ENCODE measurements around the gene SHB.

GRCh38 chr9:38035873-38036272 lies 33.2 kb downstream of the SHB start:
- TF ChIP-seq, protein P1, sequence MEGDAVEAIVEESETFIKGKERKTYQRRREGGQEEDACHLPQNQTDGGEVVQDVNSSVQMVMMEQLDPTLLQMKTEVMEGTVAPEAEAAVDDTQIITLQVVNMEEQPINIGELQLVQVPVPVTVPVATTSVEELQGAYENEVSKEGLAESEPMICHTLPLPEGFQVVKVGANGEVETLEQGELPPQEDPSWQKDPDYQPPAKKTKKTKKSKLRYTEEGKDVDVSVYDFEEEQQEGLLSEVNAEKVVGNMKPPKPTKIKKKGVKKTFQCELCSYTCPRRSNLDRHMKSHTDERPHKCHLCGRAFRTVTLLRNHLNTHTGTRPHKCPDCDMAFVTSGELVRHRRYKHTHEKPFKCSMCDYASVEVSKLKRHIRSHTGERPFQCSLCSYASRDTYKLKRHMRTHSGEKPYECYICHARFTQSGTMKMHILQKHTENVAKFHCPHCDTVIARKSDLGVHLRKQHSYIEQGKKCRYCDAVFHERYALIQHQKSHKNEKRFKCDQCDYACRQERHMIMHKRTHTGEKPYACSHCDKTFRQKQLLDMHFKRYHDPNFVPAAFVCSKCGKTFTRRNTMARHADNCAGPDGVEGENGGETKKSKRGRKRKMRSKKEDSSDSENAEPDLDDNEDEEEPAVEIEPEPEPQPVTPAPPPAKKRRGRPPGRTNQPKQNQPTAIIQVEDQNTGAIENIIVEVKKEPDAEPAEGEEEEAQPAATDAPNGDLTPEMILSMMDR (IDR thresholded peaks at IDR 0.05; ENCODE audit: poor library complexity) = no peak
- TF ChIP-seq EZH2phosphoT487 (IDR thresholded peaks at IDR 0.05; ENCODE audit: low read depth, severe bottlenecking, unreplicated experiment) (no peak), EZH2 (IDR thresholded peaks at IDR 0.05; ENCODE audit: borderline replicate concordance) (no peak)
